ENCODE measurements around the gene PARM1.

GRCh38 chr4:74942918-74943253 lies 10.0 kb downstream of the PARM1 start:
- TF ChIP-seq CTCF (IDR thresholded peaks at IDR 0.05) (no peak), EZH2phosphoT487 (IDR thresholded peaks at IDR 0.05) (no peak), EZH2 (IDR thresholded peaks at IDR 0.05) (no peak)
